Suprapubic skin (tissue), 4 donors: ENCODE results near the gene VPS50.

Experiments used
- EP300 ChIP-seq: sonication (generic); formaldehyde crosslinking; IDR thresholded peaks from one replicate; pipeline ENCODE4 v1.6.1; 2017; ENCODE audit warnings: antibody characterized with exemption
- POLR2A ChIP-seq, 2 donors: fragments of 450-650 bp; IDR thresholded peaks; one replicate each; pipeline ENCODE4 v1.6.1; 2017; ENCODE audit warnings: antibody characterized with exemption in 2 of 2, mild to moderate bottlenecking in 2 of 2, moderate library complexity in 2 of 2
- POLR2AphosphoS5 ChIP-seq, 3 donors: sonication (generic); formaldehyde crosslinking; IDR thresholded peaks; one replicate each; pipeline ENCODE4 v1.6.1; 2017; ENCODE audit warnings: antibody characterized with exemption in 3 of 3
- TF ChIP-seq, protein P1 (sequence below), 2 donors: fragments of 200-600 bp in 1 of 2; fragments of 450-650 bp in 1 of 2; sonication (generic) in 1 of 2; IDR thresholded peaks; one replicate each; pipeline ENCODE4 v1.5.1; 2016 to 2019; ENCODE audit warnings: antibody characterized with exemption in 2 of 2, mild to moderate bottlenecking in 1 of 2, moderate library complexity in 1 of 2

DNA sequence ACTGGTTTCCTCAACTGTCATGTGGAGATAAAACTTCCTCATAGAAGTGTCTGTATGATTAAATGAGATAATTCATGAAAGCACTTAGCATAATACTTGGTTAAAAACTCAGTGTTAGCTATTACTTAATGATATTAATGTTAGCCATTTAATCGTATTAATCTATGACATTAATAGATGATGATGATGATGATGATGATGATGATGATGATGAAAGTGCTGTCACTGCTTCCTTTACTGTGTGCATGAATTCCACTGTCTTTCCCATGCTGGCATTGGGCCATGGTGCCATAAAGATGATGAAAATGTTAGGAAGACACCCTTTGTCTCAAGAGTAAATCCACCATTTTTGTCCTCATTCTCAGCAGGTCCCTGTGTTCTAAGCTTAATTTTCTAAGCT lies 75.8 kb downstream of the VPS50 start:
- TF ChIP-seq, protein P1, sequence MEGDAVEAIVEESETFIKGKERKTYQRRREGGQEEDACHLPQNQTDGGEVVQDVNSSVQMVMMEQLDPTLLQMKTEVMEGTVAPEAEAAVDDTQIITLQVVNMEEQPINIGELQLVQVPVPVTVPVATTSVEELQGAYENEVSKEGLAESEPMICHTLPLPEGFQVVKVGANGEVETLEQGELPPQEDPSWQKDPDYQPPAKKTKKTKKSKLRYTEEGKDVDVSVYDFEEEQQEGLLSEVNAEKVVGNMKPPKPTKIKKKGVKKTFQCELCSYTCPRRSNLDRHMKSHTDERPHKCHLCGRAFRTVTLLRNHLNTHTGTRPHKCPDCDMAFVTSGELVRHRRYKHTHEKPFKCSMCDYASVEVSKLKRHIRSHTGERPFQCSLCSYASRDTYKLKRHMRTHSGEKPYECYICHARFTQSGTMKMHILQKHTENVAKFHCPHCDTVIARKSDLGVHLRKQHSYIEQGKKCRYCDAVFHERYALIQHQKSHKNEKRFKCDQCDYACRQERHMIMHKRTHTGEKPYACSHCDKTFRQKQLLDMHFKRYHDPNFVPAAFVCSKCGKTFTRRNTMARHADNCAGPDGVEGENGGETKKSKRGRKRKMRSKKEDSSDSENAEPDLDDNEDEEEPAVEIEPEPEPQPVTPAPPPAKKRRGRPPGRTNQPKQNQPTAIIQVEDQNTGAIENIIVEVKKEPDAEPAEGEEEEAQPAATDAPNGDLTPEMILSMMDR (IDR thresholded peaks at IDR 0.05), result no peak
- no peak for TF ChIP-seq POLR2A (IDR thresholded peaks at IDR 0.05)
- no peak for TF ChIP-seq POLR2AphosphoS5 (IDR thresholded peaks at IDR 0.05)
- TF ChIP-seq EP300, result no peak
